NCI-H2227 (cell line): ENCODE results near the gene DHDDS.

ENCODE experiments used
- DNase-seq: peaks from one replicate; lab custom pipeline; 2025; ENCODE audit not compliant: unreplicated experiment; lab: John Stamatoyannopoulos, UW

DHDDS gene

DNA sequence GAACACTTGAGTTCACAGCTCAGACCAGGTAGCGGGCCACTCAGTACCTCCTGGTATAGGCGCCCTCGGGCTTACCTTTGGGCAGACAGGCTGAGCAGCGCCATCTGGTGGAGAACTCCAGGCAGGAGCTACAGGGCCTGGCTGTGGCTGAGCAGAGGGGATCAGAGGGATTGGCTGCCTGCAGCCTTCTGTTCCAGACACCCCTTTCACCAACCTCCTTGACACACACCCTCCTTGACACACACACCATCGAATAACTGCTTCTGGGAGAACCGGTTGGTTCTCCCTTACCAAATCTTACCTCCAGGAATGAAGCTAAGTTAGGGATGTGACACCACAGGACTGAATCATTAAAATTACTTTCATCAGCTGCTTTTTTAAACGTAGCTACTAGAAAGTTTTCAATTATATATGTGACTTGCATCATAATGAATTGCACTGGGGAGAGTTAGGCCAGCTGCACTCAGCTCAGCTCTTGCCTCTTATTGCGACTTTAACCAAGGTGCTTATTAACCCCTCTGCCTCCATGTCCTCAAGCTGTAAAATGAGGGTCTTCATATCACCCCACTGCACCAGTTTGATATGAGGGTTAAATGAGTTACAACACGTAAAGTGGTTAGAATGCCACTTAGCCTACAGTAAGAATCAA, 14.9 kb upstream of the DHDDS start:
- peak; percentile 88 for DNase-seq

DNA sequence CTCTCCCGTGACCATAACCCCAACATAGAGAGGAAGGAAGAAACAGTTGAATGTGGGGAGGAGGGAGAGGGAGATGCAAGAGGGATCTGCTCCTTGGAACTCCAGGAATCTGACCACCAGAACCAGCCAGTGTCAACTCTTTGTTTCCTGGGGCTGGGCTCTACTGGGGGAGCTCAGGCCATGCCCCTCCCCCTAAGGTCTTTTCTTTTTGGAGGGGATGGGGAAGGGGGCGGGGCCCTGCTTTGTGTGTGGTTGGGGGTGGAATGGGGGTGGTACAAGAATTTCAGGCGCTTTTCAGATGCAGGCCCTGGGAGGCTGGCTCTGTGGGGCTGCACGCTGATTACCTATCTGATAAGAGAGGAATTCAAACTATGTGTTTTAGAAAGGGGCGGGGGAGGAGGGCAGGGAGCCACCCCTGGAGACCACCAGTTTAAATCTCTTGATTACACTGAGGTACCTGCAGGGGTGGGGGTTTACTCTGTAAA, 13.2 kb upstream of the DHDDS start:
- DNase-seq = no peak

DNA sequence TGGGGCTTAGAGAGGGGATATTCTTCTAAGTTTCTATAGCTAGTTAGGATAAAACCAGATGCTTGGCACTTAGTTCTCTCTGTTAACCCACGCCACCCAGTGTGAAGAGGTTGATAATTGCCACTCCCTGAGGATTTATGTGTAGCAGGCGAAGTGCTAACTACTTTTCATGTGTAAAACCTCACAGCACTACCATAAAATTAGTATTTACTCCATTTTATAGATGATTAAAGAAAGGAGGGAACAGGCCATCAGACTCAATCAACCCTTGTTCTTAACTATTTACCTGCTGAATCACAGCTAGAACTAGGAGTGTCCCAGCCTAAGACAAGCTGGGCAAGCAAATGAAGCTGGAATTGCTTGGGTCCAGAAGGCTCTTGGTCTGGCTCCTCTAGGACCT, 12.6 kb upstream of the DHDDS start:
- DNase-seq = no peak

DNA sequence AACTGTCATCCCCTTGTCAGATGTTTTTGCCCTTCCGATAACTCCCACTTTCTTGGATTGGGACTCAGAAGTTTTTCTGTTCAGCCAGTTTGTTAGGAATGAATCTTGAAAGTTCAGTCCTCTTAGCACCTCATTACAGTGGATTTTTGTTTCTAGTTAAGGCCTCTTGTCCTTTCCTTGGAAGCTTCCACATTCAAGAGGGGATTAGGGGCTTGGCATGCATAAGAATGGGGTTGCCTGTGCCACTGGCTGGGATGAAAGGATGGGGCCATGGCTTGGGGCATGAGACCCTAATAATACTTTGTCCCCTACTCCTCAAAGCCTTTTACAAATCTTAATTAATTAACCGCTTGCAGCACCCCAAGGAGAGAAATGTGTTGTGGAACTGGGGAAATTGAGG, 2.4 kb upstream of the DHDDS start:
- DNase-seq = no peak

DNA sequence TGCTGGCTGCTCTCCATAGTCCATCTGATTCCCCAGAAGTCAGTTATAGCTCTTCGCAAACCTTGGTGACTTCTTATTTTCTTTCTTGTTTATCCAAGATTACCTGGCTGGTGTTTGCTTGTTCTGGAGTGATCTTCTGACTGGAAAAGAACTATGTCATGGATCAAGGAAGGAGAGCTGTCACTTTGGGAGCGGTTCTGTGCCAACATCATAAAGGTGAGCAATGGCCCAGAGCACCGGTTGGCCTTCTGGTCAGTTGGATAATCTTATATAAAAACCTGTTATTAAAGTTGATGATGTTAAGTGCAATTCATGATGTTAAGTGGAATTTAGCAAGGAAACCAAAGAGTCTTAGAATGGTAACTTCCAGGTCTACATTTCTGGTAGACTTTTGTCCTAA, 672 bp downstream of the DHDDS start:
- no peak for DNase-seq

DNA sequence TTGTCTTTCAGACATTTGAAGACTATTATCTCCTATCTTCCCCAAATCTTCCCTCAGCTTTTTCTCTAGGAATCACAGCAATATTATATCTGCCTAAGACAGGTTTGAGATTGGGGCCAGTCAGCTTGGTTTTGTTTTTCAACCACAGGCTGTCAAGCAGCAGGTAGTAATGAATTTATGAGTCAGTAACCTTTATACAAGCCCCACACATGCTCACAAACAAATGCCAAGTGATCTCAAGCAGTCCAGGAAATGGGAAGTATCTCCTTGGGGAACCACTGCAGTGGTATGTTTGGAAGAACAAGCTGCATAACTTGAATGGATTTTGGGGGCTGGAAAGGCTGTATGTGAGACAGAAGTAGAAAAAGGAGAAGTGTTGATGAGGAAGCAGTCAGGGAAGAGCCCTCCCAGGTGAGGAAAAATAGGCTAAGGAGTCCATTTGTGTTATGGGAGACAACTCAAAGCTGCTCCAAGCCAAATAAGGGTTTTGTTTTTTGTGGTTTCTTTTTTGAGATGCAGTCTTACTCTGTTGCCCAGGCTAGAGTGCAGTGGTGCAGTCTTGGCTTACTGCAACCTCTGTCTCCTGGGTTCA, 2.1 kb downstream of the DHDDS start:
- no peak for DNase-seq

DNA sequence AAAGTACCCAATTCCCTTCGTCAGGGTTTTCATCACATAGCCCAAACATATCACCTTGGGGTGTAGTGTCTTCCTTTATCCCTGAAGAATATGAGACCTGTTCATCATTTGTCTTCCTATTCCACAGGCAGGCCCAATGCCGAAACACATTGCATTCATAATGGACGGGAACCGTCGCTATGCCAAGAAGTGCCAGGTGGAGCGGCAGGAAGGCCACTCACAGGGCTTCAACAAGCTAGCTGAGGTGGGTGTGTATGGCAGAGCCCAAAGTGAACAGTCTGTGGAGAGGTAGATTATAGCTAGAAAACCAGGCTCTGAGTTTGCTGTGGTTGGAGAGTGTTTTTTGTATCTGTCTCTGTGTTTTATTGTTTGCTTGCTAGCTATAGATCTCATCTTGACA, 5.9 kb downstream of the DHDDS start:
- DNase-seq = no peak

DNA sequence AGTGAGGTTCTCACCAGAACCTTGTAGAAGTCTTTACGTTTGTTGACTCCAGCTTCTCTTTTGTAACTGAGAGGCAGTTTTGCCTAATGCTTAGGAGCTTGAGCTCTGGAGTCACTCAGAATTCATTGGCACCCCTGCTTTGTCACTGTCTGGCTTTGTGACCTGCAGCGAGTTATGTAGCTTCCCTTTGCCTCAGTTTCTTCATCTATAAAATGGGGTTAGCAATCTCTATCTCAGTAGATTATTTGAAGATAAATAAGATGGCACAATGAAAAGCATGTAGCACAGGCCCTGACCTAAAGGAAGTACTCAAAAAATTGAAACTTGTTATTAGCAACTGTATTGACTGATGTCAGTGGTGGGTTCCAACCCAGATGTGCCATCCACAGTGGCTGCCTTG, 8.1 kb downstream of the DHDDS start:
- DNase-seq = no peak

DNA sequence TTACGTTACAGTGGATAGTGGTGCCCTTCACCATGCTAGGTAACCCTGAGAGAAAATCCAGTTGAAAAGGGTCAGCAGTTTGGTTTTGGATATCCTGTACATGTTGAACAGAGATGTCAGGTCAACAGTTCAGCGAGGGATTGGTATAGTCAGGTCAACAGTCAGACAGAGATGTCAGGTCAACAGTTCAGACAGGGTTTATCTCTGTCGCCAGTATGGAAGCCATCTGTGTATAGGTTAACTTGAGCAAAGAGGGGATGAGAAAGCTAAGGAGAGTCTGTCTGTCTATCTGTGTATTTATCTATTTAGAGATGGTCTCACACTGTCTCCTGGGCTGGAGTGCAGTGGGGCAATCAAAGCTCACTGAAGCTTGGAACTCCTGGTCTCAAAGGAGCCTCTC, 17.7 kb downstream of the DHDDS start:
- DNase-seq = no peak

- no peak for DNase-seq
Measured at GRCh38 chr1:26450908-26451307, 18.8 kb downstream of the DHDDS start.

GRCh38 chr1:26452459-26453183, 20.5 kb downstream of the DHDDS start:
- no peak for DNase-seq

- no peak for DNase-seq
Measured at GRCh38 chr1:26459148-26459547, 27.0 kb downstream of the DHDDS start.

GRCh38 chr1:26459573-26460031, 27.5 kb downstream of the DHDDS start:
- DNase-seq = no peak

GRCh38 chr1:26468911-26469310, 36.8 kb downstream of the DHDDS start:
- DNase-seq = peak; percentile 41

DNA sequence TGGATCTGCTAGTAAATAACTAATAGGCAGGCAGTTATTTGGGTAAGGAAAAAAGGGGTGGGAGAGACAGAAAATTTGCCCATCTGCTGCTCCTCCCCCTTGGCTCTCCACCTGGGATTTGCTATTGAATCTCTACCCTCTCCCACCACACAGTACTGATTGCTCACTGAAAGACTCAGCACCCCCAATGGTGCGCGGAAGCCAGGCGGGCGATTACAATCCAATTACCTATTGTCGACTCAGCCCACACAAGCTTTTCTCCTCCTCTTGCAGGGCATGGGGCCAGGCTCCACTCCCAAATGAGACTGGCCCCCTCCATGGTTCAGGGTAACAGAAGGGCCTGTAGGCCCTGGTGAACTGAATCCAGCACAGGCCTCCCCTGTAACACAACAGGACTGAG, 37.4 kb downstream of the DHDDS start:
- peak; percentile 89 for DNase-seq

- no peak for DNase-seq
Measured at GRCh38 chr1:26470878-26471497, 38.9 kb downstream of the DHDDS start.

GRCh38 chr1:26471498-26472319, 39.6 kb downstream of the DHDDS start:
- DNase-seq = peak; percentile 92

DNA sequence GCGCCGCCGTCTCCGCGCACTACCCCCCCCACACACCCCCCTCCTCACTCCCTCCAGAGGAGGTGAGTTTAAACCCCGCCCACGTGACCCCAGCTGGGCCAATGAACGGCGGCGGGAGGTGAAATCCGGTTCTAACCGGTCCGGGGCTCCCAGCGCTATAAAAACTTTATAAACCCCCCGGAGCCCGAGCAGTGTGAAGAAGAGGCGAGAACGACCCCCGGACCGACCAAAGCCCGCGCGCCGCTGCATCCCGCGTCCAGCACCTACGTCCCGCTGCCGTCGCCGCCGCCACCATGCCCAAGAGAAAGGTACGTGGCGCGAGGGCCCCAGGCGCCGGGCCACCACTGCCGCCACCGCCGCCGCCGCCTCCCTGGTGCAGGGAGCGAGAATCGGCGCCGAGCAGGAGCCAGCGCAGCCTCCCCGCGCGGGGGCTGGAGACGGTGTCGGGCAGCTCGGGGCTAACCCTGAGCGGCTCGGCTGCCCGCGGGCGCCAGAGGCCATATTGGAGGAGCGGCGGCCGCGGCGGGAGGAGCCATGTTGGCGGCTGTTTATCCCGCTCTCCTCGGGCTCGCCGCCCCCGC, 40.3 kb downstream of the DHDDS start, which contains the start of gene HMGN2:
Gene HMGN2, plus strand, starts transcription at position 121 of the 581 bp plus-strand sequence. Its CDS starts 173 bp downstream, at position 294.
- DNase-seq = peak; percentile 97

- DNase-seq = peak; percentile 98
Measured at GRCh38 chr1:26472901-26473845, 41.1 kb downstream of the DHDDS start.
